ENCODE results near the gene PIK3R2.

GRCh38 chr19:18144361-18144760, 8.6 kb upstream of the PIK3R2 start:
- TF ChIP-seq, protein P1, sequence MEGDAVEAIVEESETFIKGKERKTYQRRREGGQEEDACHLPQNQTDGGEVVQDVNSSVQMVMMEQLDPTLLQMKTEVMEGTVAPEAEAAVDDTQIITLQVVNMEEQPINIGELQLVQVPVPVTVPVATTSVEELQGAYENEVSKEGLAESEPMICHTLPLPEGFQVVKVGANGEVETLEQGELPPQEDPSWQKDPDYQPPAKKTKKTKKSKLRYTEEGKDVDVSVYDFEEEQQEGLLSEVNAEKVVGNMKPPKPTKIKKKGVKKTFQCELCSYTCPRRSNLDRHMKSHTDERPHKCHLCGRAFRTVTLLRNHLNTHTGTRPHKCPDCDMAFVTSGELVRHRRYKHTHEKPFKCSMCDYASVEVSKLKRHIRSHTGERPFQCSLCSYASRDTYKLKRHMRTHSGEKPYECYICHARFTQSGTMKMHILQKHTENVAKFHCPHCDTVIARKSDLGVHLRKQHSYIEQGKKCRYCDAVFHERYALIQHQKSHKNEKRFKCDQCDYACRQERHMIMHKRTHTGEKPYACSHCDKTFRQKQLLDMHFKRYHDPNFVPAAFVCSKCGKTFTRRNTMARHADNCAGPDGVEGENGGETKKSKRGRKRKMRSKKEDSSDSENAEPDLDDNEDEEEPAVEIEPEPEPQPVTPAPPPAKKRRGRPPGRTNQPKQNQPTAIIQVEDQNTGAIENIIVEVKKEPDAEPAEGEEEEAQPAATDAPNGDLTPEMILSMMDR (IDR thresholded peaks at IDR 0.05; ENCODE audit: poor library complexity, severe bottlenecking), result no peak
- TF ChIP-seq POLR2AphosphoS5 (IDR thresholded peaks at IDR 0.05) (no peak), RAD21 (conservative IDR thresholded peaks at IDR 0.05) (no peak), EP300 (conservative IDR thresholded peaks at IDR 0.05; ENCODE audit: poor library complexity, severe bottlenecking) (no peak), EZH2 (IDR thresholded peaks at IDR 0.05; ENCODE audit: borderline replicate concordance, insufficient read depth, low read length, poor library complexity, severe bottlenecking) (no peak), MXI1 (conservative IDR thresholded peaks at IDR 0.05; ENCODE audit: poor library complexity, severe bottlenecking) (no peak)

All from neural cell (in vitro differentiated cells).